WTC11 (cell line): ENCODE data around the gene DSTN. TPM values are rescaled to one million over a fixed set of nuclear protein-coding genes. Genes with fewer than 3 reads are reported as not detected.

Experiments
- ATAC-seq: fragments of 200-7000 bp; cut with Tn5 transposase; 2 replicates; pipeline ENCODE4 v1.10.0; 2021; ENCODE audit warnings: mild to moderate bottlenecking, moderate library complexity
- CTCF ChIA-PET: fragments of 300-600 bp; sonication (Branson Sonifier 250); formaldehyde crosslinking; loops from one replicate; lab custom pipeline; 2021; ENCODE audit warnings: antibody characterized with exemption; lab: Charles Lee
- POLR2A ChIA-PET: fragments of 350-600 bp; sonication (Branson Sonifier 250); formaldehyde crosslinking; loops from one replicate; lab custom pipeline; 2021; ENCODE audit warnings: antibody characterized with exemption; lab: Charles Lee
- DNase-seq: peaks from one replicate; pipeline ENCODE4 v3.0.0; 2021; ENCODE audit warnings: low spot score
- H3K27ac Mint-ChIP-seq: 2 replicates; pipeline ENCODE4 v1.8.0; 2021; ENCODE audit warnings: mixed read lengths
- H3K27me3 Mint-ChIP-seq: 2 replicates; pipeline ENCODE4 v1.8.0; 2021; ENCODE audit warnings: low read depth, mild to moderate bottlenecking, moderate library complexity, mixed read lengths
- H3K36me3 Mint-ChIP-seq: 2 replicates; pipeline ENCODE4 v1.8.0; 2021; ENCODE audit warnings: mixed read lengths
- H3K4me1 Mint-ChIP-seq: 2 replicates; pipeline ENCODE4 v1.8.0; 2022; ENCODE audit warnings: mixed read lengths
- H3K4me3 Mint-ChIP-seq: 2 replicates; pipeline ENCODE4 v1.8.0; 2021; ENCODE audit warnings: mild to moderate bottlenecking, moderate library complexity, mixed read lengths
- H3K9me3 Mint-ChIP-seq: 2 replicates; pipeline ENCODE4 v1.8.0; 2021; ENCODE audit warnings: mixed read lengths
- CBFB ChIP-seq: sonication (generic); formaldehyde crosslinking; IDR thresholded peaks from 2 replicates; pipeline ENCODE4 v1.8.1; 2022; ENCODE audit warnings: mild to moderate bottlenecking, low read depth, missing genetic modification reagents
- ELF4 ChIP-seq: sonication (generic); formaldehyde crosslinking; IDR thresholded peaks from 2 replicates; pipeline ENCODE4 v1.8.1; 2022; ENCODE audit warnings: low read depth, mild to moderate bottlenecking, moderate library complexity, missing genetic modification reagents
- ETV6 ChIP-seq: sonication (generic); formaldehyde crosslinking; IDR thresholded peaks from 2 replicates; pipeline ENCODE4 v1.8.1; 2022; ENCODE audit warnings: mild to moderate bottlenecking, missing genetic modification reagents
- GRHL2 ChIP-seq: fragments of 250-450 bp; sonication (Bioruptor Pico); IDR thresholded peaks from 2 replicates; pipeline ENCODE4 v1.8.0; 2022; ENCODE audit warnings: mild to moderate bottlenecking, moderate library complexity; ENCODE audit not compliant: insufficient replicate concordance, severe bottlenecking
- GTF2I ChIP-seq: fragments of 250-450 bp; sonication (Bioruptor Pico); conservative IDR thresholded peaks from 2 replicates; pipeline ENCODE4 v1.4.0; 2021; ENCODE audit warnings: mild to moderate bottlenecking
- IRF2 ChIP-seq: sonication (generic); formaldehyde crosslinking; IDR thresholded peaks from 2 replicates; pipeline ENCODE4 v1.8.0; 2022; ENCODE audit warnings: low read depth, missing genetic modification reagents, borderline replicate concordance
- JUN ChIP-seq: sonication (generic); formaldehyde crosslinking; IDR thresholded peaks from 2 replicates; pipeline ENCODE4 v1.8.0; 2023; ENCODE audit warnings: mild to moderate bottlenecking, missing genetic modification reagents
- MXD4 ChIP-seq: fragments of 250-450 bp; sonication (Bioruptor Pico); IDR thresholded peaks from 2 replicates; pipeline ENCODE4 v1.8.0; 2021; ENCODE audit warnings: mild to moderate bottlenecking, moderate library complexity, borderline replicate concordance
- NFE2L1 ChIP-seq: sonication (generic); formaldehyde crosslinking; IDR thresholded peaks from 2 replicates; pipeline ENCODE4 v1.8.1; 2023; ENCODE audit warnings: missing genetic modification reagents
- TEAD1 ChIP-seq: sonication (generic); formaldehyde crosslinking; IDR thresholded peaks from 2 replicates; pipeline ENCODE4 v1.8.0; 2022; ENCODE audit warnings: mild to moderate bottlenecking, missing genetic modification reagents
- TP53 ChIP-seq: sonication (generic); formaldehyde crosslinking; IDR thresholded peaks from 2 replicates; pipeline ENCODE4 v1.8.1; 2023; ENCODE audit warnings: mild to moderate bottlenecking, missing genetic modification reagents
- ZBTB21 ChIP-seq: sonication (generic); formaldehyde crosslinking; IDR thresholded peaks from 2 replicates; pipeline ENCODE4 v1.8.1; 2023; ENCODE audit warnings: mild to moderate bottlenecking, missing genetic modification reagents, borderline replicate concordance
- ZNF396 ChIP-seq: fragments of 250-450 bp; sonication (Bioruptor Pico); IDR thresholded peaks from 2 replicates; pipeline ENCODE4 v1.8.0; 2021; ENCODE audit warnings: mild to moderate bottlenecking, moderate library complexity, borderline replicate concordance
- total RNA-seq: library from RNA; stranded (reverse); gene quantifications from 3 replicates; pipeline ENCODE4 v1.2.3, GENCODE V29; 2021
- TF ChIP-seq, protein P1 (sequence below): fragments of 250-450 bp; sonication (Bioruptor Pico); IDR thresholded peaks from 2 replicates; pipeline ENCODE4 v1.8.0; 2021; ENCODE audit warnings: mild to moderate bottlenecking
- TF ChIP-seq, protein P2 (sequence below): sonication (generic); formaldehyde crosslinking; IDR thresholded peaks from 2 replicates; pipeline ENCODE4 v1.8.1; 2022; ENCODE audit warnings: mild to moderate bottlenecking, moderate library complexity, missing genetic modification reagents
- TF ChIP-seq, protein P3 (sequence below): sonication (generic); formaldehyde crosslinking; conservative IDR thresholded peaks from 2 replicates; pipeline ENCODE4 v1.8.1; 2022; ENCODE audit warnings: mild to moderate bottlenecking, missing genetic modification reagents
- TF ChIP-seq, protein P4 (sequence below): fragments of 250-450 bp; sonication (Bioruptor Pico); conservative IDR thresholded peaks from 2 replicates; pipeline ENCODE4 v1.9.0; 2021; ENCODE audit warnings: mild to moderate bottlenecking
- TF ChIP-seq, protein P5 (sequence below): sonication (generic); formaldehyde crosslinking; conservative IDR thresholded peaks from 2 replicates; pipeline ENCODE4 v1.8.1; 2023; ENCODE audit warnings: mild to moderate bottlenecking, low read depth, missing genetic modification reagents, moderate library complexity
- TF ChIP-seq, protein P6 (sequence below): sonication (generic); formaldehyde crosslinking; IDR thresholded peaks from 2 replicates; pipeline ENCODE4 v1.8.1; 2023; ENCODE audit warnings: mild to moderate bottlenecking, missing genetic modification reagents, borderline replicate concordance

DSTN gene
- total RNA-seq, 1 experiment from 2014 or later, result 153 TPM

DNA sequence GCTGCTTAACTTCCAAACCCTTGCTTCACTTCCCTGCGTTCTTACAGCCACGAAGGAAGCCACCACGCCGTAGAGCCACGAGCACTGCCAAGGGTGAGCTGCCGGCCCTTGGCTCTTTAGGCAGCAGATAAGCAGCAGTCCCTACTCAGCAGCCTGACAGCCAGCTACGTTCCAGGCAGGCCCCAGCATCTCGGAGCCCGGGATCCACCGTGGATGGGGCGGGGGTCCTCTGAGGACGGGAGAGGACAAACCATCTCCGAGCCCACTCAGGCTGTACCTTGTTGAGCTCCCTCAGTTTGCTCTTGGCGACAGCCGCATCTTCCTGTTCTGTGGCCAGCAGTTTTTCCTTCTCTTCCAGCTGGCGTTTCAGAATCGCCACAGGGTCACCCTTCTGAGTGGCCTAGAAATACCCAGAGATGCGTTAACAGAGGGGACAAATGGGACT is 71.7 kb downstream of the DSTN start:
- peaks cover 22% of the 10 kb centered on the region for H3K36me3 Mint-ChIP-seq
- no peaks in the 10 kb centered on the region for H3K27me3 Mint-ChIP-seq
- no peaks in the 10 kb centered on the region for H3K9me3 Mint-ChIP-seq
- TF ChIP-seq ETV6 (CRISPR knock-in tag) (no peak), ZBTB21 (no peak), GTF2I (CRISPR knock-in tag) (no peak), TEAD1 (CRISPR knock-in tag) (no peak), NFE2L1 (CRISPR knock-in tag) (no peak), CBFB (no peak), JUN (CRISPR knock-in tag) (no peak), ELF4 (CRISPR knock-in tag) (no peak)
- TF ChIP-seq, protein P1, sequence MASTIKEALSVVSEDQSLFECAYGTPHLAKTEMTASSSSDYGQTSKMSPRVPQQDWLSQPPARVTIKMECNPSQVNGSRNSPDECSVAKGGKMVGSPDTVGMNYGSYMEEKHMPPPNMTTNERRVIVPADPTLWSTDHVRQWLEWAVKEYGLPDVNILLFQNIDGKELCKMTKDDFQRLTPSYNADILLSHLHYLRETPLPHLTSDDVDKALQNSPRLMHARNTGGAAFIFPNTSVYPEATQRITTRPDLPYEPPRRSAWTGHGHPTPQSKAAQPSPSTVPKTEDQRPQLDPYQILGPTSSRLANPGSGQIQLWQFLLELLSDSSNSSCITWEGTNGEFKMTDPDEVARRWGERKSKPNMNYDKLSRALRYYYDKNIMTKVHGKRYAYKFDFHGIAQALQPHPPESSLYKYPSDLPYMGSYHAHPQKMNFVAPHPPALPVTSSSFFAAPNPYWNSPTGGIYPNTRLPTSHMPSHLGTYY (CRISPR knock-in tag), result no peak
- TF ChIP-seq, protein P2, sequence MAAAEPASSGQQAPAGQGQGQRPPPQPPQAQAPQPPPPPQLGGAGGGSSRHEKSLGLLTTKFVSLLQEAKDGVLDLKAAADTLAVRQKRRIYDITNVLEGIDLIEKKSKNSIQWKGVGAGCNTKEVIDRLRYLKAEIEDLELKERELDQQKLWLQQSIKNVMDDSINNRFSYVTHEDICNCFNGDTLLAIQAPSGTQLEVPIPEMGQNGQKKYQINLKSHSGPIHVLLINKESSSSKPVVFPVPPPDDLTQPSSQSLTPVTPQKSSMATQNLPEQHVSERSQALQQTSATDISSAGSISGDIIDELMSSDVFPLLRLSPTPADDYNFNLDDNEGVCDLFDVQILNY (CRISPR knock-in tag), result no peak
- TF ChIP-seq, protein P3, sequence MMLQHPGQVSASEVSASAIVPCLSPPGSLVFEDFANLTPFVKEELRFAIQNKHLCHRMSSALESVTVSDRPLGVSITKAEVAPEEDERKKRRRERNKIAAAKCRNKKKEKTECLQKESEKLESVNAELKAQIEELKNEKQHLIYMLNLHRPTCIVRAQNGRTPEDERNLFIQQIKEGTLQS (CRISPR knock-in tag), result no peak
- peaks cover 22% of the 10 kb centered on the region for H3K4me1 Mint-ChIP-seq
- no peak overlapping the region for H3K27ac Mint-ChIP-seq
- DNase-seq, result no peak
- POLR2A ChIA-PET, result no interaction called here
- no peak for ATAC-seq
- no peak overlapping the region for H3K4me3 Mint-ChIP-seq
- CTCF ChIA-PET, result interaction anchor here (1.1 kb wide), 1 partner anchor 23 kb away, joined by 3 read pairs; no protein-coding TSS in a partner anchor

DNA sequence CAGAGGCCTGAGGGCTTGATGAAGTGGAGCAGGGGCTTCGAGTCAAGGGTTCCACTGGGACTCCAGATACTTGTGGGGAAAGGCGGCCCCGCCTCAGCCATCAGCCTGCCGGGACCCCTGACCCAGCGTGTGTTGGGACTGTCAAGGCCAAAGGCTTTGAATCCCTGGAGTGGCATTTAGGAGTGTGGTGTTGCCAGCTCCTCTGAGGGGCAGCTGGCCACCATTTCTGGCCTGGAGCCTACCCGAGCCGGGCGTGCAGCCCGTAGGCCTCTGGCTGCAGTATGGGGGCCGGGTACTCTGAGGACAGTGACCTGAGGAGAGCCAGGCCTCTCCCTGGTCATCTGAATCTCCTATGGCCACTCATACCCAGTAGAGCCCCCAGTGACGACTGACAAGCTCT is 72.1 kb downstream of the DSTN start:
- no peaks in the 10 kb centered on the region for H3K9me3 Mint-ChIP-seq
- TF ChIP-seq ZNF396 (CRISPR knock-in tag) (no peak), GRHL2 (no peak), ELF4 (CRISPR knock-in tag) (no peak), TP53 (CRISPR knock-in tag) (no peak), MXD4 (no peak), IRF2 (no peak)
- TF ChIP-seq, protein P4, sequence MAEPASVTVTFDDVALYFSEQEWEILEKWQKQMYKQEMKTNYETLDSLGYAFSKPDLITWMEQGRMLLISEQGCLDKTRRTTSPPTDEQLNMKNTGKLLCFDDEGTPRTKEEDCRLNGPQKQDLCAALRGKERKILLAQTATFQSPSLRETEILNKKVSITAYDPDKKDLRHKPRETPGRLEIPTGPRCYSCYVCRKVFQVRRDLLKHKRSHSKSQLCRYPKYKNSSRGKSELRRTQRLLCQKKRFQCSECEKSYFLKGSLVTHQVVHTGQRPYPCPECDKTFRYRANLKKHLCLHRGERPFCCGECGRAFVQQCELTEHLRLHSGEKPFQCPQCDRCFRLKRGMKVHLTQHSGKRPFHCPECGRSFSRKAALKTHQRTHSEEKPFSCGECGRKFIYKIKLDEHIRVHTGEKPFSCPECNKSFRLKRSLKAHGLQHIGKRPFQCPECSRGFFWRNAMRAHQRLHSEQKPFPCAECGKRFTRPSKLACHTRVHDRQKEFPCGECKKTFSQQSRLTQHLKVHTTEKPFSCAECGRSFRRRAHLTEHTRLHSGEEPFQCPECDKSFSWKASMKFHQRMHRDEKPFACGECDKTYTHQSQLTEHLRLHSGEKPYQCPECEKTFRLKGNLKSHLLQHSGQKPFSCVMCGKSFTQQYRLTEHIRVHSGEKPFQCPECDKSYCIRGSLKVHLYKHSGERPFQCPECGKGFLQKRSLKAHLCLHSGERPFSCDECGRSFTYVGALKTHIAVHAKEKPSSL (CRISPR knock-in tag), result no peak
- TF ChIP-seq, protein P5, sequence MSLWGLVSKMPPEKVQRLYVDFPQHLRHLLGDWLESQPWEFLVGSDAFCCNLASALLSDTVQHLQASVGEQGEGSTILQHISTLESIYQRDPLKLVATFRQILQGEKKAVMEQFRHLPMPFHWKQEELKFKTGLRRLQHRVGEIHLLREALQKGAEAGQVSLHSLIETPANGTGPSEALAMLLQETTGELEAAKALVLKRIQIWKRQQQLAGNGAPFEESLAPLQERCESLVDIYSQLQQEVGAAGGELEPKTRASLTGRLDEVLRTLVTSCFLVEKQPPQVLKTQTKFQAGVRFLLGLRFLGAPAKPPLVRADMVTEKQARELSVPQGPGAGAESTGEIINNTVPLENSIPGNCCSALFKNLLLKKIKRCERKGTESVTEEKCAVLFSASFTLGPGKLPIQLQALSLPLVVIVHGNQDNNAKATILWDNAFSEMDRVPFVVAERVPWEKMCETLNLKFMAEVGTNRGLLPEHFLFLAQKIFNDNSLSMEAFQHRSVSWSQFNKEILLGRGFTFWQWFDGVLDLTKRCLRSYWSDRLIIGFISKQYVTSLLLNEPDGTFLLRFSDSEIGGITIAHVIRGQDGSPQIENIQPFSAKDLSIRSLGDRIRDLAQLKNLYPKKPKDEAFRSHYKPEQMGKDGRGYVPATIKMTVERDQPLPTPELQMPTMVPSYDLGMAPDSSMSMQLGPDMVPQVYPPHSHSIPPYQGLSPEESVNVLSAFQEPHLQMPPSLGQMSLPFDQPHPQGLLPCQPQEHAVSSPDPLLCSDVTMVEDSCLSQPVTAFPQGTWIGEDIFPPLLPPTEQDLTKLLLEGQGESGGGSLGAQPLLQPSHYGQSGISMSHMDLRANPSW (CRISPR knock-in tag), result no peak
- TF ChIP-seq, protein P6, sequence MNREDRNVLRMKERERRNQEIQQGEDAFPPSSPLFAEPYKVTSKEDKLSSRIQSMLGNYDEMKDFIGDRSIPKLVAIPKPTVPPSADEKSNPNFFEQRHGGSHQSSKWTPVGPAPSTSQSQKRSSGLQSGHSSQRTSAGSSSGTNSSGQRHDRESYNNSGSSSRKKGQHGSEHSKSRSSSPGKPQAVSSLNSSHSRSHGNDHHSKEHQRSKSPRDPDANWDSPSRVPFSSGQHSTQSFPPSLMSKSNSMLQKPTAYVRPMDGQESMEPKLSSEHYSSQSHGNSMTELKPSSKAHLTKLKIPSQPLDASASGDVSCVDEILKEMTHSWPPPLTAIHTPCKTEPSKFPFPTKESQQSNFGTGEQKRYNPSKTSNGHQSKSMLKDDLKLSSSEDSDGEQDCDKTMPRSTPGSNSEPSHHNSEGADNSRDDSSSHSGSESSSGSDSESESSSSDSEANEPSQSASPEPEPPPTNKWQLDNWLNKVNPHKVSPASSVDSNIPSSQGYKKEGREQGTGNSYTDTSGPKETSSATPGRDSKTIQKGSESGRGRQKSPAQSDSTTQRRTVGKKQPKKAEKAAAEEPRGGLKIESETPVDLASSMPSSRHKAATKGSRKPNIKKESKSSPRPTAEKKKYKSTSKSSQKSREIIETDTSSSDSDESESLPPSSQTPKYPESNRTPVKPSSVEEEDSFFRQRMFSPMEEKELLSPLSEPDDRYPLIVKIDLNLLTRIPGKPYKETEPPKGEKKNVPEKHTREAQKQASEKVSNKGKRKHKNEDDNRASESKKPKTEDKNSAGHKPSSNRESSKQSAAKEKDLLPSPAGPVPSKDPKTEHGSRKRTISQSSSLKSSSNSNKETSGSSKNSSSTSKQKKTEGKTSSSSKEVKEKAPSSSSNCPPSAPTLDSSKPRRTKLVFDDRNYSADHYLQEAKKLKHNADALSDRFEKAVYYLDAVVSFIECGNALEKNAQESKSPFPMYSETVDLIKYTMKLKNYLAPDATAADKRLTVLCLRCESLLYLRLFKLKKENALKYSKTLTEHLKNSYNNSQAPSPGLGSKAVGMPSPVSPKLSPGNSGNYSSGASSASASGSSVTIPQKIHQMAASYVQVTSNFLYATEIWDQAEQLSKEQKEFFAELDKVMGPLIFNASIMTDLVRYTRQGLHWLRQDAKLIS (CRISPR knock-in tag), result no peak
- TF ChIP-seq, all 79 proteins: peak for 0
- no peak for DNase-seq
- Mint-ChIP-seq H3K36me3 (peaks cover 22% of the 10 kb centered on the region), H3K27me3 (no peaks in the 10 kb centered on the region), H3K4me3 (no peak overlapping the region), H3K27ac (no peak overlapping the region), H3K4me1 (peaks cover 22% of the 10 kb centered on the region)
- CTCF ChIA-PET, result interaction anchor here (1.1 to 2.2 kb wide), 2 partner anchors 13 to 24 kb away, joined by 3 to 7 read pairs; no protein-coding TSS in a partner anchor
- ATAC-seq, result no peak
- POLR2A ChIA-PET, result no interaction called here
